ENCODE data around the gene SDR39U1.

The SDR39U1 gene

GRCh38 chr14:24390701-24391468, 51.7 kb downstream of the SDR39U1 start:
- no peak for DNase-seq (ENCODE audit: low read depth)
